C4-2B (cell line): ENCODE results near the gene CLMN.

ENCODE experiments used
- ZFX ChIP-seq: fragments of 450-650 bp; IDR thresholded peaks from 2 replicates; pipeline ENCODE4 v1.6.1; 2017
- TF ChIP-seq, protein P1 (sequence below): fragments of 450-650 bp; conservative IDR thresholded peaks from 2 replicates; pipeline ENCODE4 v1.5.1; 2017; ENCODE audit warnings: mild to moderate bottlenecking

DNA sequence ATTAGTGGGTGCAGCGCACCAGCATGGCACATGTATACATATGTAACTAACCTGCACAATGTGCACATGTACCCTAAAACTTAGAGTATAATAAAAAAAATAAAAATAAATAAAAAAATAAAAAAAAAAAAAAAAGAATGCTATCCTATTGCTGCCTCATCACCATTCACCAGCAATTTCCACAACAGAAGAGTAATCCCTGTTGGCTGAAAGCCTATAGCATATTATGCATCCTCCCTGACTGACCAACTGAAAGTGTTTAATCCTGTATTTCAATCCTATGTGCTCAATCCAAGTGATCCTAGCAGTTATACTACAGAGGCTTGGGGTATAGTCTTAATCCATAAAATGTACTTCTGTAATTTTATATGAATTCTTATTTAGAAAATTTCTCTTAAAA is 180.8 kb downstream of the CLMN start:
- TF ChIP-seq, protein P1, sequence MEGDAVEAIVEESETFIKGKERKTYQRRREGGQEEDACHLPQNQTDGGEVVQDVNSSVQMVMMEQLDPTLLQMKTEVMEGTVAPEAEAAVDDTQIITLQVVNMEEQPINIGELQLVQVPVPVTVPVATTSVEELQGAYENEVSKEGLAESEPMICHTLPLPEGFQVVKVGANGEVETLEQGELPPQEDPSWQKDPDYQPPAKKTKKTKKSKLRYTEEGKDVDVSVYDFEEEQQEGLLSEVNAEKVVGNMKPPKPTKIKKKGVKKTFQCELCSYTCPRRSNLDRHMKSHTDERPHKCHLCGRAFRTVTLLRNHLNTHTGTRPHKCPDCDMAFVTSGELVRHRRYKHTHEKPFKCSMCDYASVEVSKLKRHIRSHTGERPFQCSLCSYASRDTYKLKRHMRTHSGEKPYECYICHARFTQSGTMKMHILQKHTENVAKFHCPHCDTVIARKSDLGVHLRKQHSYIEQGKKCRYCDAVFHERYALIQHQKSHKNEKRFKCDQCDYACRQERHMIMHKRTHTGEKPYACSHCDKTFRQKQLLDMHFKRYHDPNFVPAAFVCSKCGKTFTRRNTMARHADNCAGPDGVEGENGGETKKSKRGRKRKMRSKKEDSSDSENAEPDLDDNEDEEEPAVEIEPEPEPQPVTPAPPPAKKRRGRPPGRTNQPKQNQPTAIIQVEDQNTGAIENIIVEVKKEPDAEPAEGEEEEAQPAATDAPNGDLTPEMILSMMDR, result no peak
- TF ChIP-seq ZFX, result no peak
